ENCODE data around the gene KCNE1. TPM values are rescaled to one million over a fixed set of nuclear protein-coding genes. Genes with fewer than 3 reads are reported as not detected.
"Not testable (repeated sequence)": the region's sequence is repeated elsewhere in the genome, so short reads cannot be mapped to it uniquely, and the experiment has no call there.

Gene KCNE1
- polyA plus RNA-seq, 3 donors, result 0.64 to 0.92 (median 0.76) TPM

DNA sequence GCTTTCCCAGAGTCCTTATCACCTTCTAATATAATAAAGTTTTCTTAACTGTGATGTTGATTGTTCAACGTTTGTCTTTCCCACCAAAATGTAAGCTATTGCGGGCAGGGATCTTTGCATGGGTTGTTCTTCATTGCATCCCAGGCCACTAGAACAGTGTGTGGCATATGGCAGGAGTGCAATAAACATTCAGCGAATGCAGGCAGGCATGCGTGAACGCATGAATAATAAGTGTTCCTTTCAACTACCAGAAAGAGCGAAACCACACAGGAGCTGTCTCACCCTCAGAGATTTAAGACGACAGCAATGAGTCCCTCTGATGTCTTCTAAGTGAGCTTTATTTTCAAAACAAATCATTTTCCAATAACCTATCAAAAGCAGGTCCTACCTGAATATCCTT, 53.7 kb downstream of the KCNE1 start:
- DNase-seq (ENCODE audit: extremely low read depth in 1 of 11, low read depth in 9 of 11, low spot score in 4 of 11), result not testable (repeated sequence)

DNA sequence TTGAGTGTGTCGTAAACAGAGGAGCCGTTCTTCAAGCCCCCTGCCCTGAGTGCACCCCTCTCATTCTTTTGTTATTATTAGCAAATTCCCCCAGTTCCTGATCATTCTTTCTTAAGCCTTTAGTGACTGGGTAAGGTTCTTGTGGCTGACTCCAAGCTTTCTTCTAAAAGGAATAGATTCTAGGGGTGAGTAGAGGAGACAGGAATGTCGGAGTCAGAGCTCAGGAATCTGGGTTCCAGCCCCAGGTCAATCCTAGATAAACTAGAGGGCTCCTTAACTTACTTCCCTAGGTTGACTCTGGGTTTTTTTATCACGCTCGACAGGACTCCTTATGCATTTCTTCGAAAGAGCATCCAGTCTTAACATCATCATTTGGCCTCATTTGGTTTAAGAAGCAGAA, 55.8 kb downstream of the KCNE1 start:
- not testable (repeated sequence) for DNase-seq (ENCODE audit: extremely low read depth in 1 of 11, low read depth in 9 of 11, low spot score in 4 of 11)

DNA sequence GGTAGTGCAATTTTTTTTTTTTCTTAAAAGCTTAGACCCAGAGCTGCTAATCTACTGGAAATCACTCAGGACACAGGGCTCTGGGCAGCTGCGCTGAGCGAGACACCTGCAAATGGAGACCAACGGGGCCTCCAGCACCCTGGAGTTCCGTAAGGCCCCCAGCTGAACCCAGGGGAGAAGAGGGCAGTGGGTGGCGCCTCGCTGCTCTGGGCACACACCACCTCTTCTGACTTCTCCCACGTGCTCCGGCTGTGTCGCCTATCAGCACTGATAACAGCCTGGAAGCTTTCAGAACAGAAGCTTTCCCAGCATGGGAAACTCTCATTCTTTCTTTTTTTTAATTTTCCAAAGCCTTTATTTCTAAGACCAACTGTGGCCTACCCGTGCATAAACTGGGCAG, 56.4 kb downstream of the KCNE1 start:
- not testable (repeated sequence) for DNase-seq (ENCODE audit: extremely low read depth in 1 of 11, low read depth in 9 of 11, low spot score in 4 of 11)

DNA sequence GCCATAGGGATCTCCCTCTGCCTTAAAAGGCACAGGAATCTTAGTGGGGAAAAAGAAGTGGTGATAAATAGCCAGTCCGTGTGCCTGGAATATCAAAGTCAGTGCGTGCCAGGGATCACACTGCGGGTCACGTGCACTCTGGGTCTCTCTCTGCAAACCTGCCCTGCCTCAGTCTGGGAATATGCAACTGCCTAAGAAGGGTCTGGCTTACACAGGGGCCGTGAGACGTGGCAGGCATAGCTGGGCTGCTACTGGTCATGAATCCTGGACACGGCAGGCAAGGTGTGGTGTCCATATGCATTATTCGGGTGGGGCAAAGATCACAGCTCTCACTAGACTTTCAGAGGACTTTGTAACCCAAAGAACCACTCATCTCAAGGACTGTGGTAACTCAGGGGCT, 65.0 kb downstream of the KCNE1 start:
- not testable (repeated sequence) for DNase-seq (ENCODE audit: extremely low read depth in 1 of 11, low read depth in 9 of 11, low spot score in 4 of 11)

DNA sequence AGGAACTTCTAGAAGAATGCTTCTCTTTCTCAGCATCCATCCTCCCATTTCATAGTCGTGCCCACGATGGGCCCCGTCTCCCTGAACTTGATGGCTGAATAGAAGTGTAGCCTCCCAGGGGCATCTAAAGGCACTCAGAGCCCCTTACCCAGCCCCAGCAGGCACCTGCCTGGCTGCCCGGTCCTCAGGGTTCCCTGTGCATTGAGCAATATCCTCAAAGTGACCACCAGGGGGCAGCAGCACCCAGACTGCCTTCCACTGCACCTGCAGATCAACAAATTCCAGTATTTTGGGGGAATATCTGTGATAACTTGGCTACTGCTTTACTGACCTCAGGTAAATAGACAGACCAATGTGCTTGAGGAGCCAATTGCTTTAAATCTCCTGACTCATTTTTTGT, 68.5 kb downstream of the KCNE1 start:
- not testable (repeated sequence) for DNase-seq (ENCODE audit: extremely low read depth in 1 of 11, low read depth in 9 of 11, low spot score in 4 of 11)

DNA sequence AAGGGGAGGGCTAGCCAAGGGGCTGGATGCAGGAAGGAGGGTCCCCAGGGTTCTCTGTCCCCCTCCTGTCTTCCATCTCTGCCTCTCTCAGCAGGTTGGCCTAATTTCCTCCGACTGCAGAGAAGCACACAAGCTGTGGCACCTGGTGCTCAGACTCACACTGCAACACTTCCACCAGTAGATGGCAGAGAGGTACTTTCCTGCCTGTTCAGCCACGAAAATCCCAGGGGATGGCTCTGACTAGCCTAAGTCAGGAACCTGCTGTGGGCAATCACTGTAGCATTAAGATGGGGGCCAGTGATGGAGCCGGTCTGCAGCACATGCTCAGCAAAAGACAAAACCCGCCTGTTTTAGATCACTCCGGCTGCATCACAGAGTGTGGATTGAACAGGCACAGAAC, 82.3 kb downstream of the KCNE1 start:
- DNase-seq (ENCODE audit: extremely low read depth in 1 of 11, low read depth in 9 of 11, low spot score in 4 of 11), result not testable (repeated sequence)

DNA sequence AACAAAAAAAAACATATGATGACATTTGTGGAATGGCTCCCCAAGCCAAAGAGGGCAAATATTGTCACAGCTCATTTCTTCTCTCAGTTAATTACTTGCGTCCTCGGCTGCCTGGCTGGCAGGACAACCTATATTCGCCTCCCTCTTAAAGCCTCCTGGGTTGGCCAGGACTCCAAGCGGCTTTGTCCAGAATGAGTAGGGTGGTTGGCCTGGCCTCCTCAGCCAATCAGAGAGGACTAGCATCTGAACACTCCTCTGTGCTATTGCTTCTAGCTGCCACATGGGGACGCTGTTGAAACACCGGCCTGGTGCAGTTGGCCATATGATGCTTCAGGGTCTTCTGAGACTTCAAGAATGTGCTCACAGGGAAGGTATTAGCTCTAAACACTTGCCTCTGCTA, 83.6 kb downstream of the KCNE1 start:
- DNase-seq (ENCODE audit: extremely low read depth in 1 of 11, low read depth in 9 of 11, low spot score in 4 of 11), result not testable (repeated sequence)

DNA sequence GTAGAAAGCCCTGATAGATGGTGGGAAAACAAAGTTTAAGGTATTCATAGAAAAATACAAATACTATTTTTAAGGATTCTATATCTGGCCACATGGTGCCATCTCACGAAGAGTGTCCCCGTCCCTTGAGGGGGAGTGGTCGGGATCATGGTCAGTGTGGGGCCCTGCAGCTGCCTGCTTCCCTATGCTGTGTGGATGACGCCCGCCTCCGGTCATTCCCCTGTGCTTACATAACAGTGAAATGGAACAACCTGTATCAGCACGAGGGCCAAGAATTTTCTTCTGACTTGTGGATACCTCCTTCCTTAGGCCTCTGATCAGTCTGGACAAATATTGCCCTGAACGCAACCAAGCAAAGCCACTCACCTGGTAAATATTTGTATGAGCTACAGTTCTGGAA, 84.7 kb downstream of the KCNE1 start:
- DNase-seq (ENCODE audit: extremely low read depth in 1 of 11, low read depth in 9 of 11, low spot score in 4 of 11), result not testable (repeated sequence)

DNA sequence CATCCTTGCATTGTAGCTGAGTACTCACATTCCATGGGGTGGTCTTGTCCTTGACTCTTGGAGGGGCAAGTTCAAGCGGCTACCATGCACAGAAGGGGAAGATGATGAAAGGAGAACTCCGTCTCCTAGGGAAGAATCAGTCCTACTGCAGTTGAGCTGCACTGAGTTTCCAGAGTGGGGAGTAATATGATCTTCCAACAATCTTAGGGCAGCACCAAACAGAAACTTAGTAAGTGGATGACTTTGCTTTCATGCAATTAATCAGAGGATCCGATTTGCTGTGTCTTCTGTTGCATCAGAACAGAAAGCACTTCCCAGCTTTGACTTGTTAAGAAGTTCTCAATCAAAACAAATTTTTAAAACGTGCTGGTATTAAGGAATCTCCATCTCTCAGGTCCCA, 88.2 kb downstream of the KCNE1 start, which contains the start of gene SMIM34:
TSS of gene SMIM34 (minus strand) at position 147 of the 400 bp plus-strand sequence. CDS start at position 35, 112 bp downstream.
- not testable (repeated sequence) for DNase-seq (ENCODE audit: extremely low read depth in 1 of 11, low read depth in 9 of 11, low spot score in 4 of 11)

DNA sequence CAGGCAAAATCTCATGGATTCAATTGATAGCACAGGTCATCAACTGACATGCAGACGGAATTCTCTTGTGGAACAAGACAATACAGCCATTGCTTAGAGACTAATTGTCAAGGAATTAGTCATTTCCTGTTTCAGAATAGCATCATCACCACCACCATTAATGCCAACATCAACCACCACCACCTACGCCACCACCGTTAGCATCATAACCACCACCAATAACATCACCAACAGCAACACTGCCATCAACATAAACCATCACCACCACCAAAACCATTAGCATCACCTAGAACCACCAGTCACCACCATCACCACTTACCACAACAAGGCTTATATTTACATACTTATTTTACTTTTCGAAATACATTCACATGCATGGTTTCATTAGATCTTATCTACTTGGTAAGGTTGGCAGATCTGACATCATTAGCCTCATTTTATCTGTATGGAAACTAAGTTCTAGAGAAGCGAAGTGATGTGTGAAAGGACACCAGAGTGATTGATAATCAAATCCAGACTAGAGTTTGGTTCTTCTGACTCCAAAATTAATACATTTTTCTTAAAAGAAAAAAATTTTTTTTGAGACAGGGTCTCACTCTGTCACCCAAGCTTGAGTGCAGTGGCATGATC, 94.4 kb downstream of the KCNE1 start:
- DNase-seq (ENCODE audit: extremely low read depth in 1 of 11, low read depth in 9 of 11, low spot score in 4 of 11), result not testable (repeated sequence)

DNA sequence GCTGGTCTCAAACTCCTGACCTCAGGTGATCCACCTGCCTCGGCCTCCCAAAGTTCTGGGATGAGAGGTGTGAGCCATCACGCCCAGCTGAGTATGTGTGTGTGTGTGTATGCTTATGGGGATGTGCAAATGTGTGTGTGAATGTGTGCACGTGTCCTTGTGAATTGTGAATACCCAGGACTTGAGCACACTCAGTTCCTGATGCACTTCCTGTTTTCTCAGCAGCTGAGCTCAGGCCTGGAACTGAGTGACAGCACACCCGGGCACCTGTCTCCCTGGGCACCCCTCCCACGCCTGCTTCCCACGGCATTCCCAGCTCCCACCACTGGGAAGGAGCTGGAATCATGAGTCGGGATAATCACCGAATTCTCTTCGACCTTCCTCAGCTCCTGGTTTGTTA, 104.7 kb downstream of the KCNE1 start:
- not testable (repeated sequence) for DNase-seq (ENCODE audit: extremely low read depth in 1 of 11, low read depth in 9 of 11, low spot score in 4 of 11)

DNA sequence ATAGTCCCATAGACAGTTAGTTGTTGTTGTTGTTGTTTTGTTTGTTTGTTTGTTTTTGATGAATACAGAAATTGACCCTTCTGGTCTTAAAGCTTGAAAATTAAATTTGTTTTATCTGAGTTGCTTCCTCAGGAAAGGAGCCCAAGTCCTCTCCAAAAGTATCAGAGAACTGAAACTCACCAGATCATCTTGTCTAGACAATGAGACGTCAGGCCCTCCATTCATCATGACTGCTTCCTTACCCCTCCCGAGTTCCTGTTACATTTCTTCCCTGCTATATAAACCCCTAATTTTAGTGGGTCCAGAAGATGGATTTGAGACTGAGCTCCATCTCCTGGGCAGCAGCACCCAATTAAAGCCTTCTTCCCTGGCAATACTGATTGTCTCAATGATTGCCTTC, 105.3 kb downstream of the KCNE1 start:
- not testable (repeated sequence) for DNase-seq (ENCODE audit: extremely low read depth in 1 of 11, low read depth in 9 of 11, low spot score in 4 of 11)

DNA sequence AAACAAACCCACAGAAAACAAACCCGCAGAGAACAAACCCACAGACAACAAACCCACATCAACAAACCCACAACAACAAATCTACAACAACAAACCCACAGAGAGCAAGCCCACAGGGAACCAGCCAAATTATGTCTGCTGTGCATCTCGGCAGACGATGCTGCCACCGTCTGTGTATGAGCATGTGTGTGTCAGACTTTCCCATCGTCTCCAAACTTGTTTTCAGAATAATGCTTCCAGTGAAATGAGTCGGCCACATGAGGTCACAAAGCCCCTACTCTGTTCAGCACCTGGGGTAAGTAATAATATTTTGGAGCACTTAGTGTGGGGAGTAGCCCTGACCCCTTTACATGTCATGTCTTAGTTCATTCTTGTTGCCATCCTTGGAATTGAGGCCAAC, 105.9 kb downstream of the KCNE1 start:
- not testable (repeated sequence) for DNase-seq (ENCODE audit: extremely low read depth in 1 of 11, low read depth in 9 of 11, low spot score in 4 of 11)

DNA sequence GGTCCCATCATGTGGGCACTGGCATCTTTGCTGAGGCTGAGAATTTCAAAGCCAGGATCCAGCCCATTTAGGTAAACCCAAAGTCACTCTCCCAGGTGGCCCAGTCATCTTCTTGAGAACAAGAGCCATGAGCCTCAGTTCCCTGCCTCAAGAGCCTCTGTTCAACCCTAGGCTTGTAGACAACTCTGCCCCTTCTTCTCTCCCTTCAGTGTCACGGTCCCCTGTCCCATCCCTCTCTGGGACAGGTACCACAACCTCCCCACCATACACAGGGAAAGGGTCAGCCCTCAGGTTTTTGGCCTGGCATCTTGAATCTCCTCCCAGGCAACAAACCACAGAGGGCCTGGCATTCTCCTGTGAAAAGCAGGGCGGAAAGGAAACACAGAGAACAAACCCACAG, 106.3 kb downstream of the KCNE1 start:
- DNase-seq (ENCODE audit: extremely low read depth in 1 of 11, low read depth in 9 of 11, low spot score in 4 of 11), result not testable (repeated sequence)

DNA sequence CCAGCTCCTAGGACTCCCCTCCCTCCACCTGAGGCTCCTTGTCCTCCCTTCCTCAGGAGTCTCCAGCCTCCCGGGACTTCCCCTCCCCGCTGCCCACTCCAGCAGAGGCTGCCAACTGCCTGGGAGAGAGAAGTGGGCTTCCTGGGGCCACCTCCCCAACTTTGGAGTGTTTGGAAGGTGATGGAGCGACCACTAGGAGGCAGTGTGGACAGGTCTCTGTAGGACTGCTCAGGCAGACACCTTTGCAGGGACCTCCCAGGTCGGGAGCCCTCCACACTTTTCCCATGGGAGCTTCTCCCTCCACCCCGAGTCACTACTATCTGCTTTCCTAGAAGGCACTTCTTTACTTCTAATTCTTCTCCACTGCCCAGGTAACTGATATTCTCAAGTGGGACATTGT, 107.3 kb downstream of the KCNE1 start:
- DNase-seq (ENCODE audit: extremely low read depth in 1 of 11, low read depth in 9 of 11, low spot score in 4 of 11), result not testable (repeated sequence)

DNA sequence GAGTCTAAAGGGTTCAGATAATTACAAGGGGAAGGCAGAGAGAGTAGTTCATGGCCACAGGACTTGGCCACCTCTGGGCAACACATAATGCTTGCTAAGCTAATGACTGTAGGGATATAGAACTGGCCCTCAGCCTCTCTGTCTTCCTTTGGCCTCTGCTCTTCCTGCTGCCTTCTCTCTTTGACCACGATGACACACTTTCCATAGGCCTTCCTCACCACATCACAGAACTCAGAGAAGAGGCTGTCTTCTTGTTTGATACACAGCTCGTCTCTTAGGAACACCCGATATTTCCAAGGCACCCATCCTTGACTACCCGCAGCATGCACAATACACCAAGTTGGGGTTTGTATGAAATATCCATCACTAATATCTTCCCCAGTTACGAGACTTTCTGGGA, 111.5 kb downstream of the KCNE1 start:
- DNase-seq (ENCODE audit: extremely low read depth in 1 of 11, low read depth in 9 of 11, low spot score in 4 of 11), result not testable (repeated sequence)

Other genes with a start within 250 kb of the KCNE1 start
- 1 to 10 TPM in 1 of 3 donors, under 1 TPM in 2; 0.82 to 1.7 (median 0.92) TPM for gene KCNE2, start 148.2 kb downstream of the KCNE1 start, polyA plus RNA-seq (ENCODE audit: insufficient read length in 3 of 3)
- gene SMIM11, start 136.7 kb downstream of the KCNE1 start, polyA plus RNA-seq (ENCODE audit: insufficient read length in 3 of 3), result 1 to 10 TPM; 1.5 to 5.7 (median 3.2) TPM
- under 1 TPM; 0.28 to 0.61 (median 0.37) TPM for gene SMIM34, start 88.3 kb downstream of the KCNE1 start, polyA plus RNA-seq (ENCODE audit: insufficient read length in 3 of 3)
- gene RCAN1, start 102.9 kb upstream of the KCNE1 start, polyA plus RNA-seq (ENCODE audit: insufficient read length in 3 of 3), result 10 to 100 TPM; 31.6 to 44.6 (median 34.9) TPM
- gene CLIC6, start 156.8 kb upstream of the KCNE1 start, polyA plus RNA-seq (ENCODE audit: insufficient read length in 3 of 3), result 1 to 10 TPM; 1.5 to 2.9 (median 1.6) TPM